Ovary (tissue), 9 donors: ENCODE data around the gene GLI3. TPM values are rescaled to one million over a fixed set of nuclear protein-coding genes. Genes with fewer than 3 reads are reported as not detected.

Experiments used
- DNase-seq, 5 donors: peaks; one replicate each; pipeline ENCODE4 v3.0.0-alpha.2; 2019 to 2020
- H3K27ac ChIP-seq, 2 donors: fragments of 200-600 bp; one replicate each; pipeline versions ENCODE4 v1.5.1 to v1.8.0; 2019 to 2022
- H3K27me3 ChIP-seq: fragments of 200-600 bp; one replicate; pipeline ENCODE4 v1.8.0; 2022
- H3K36me3 ChIP-seq: fragments of 200-600 bp; sonication (generic); one replicate; pipeline ENCODE4 v1.5.1; 2019
- H3K4me1 ChIP-seq: one replicate; pipeline ENCODE4 v1.8.1; 2013; ENCODE audit warnings: mild to moderate bottlenecking, moderate library complexity; ENCODE audit not compliant: insufficient read depth
- H3K4me3 ChIP-seq: fragments of 200-600 bp; sonication (generic); one replicate; pipeline ENCODE4 v1.5.1; 2017
- H3K9me3 ChIP-seq, 2 donors: fragments of 200-600 bp in 1 of 2; sonication (generic) in 1 of 2; one replicate each; pipeline versions ENCODE4 v1.5.1 to v1.8.1; 2013 to 2019; ENCODE audit warnings: mild to moderate bottlenecking in 1 of 2, moderate library complexity in 1 of 2
- EP300 ChIP-seq: sonication (generic); formaldehyde crosslinking; IDR thresholded peaks from one replicate; pipeline ENCODE4 v1.6.1; 2017; ENCODE audit warnings: antibody characterized with exemption
- POLR2A ChIP-seq: fragments of 450-650 bp; IDR thresholded peaks from one replicate; pipeline ENCODE4 v1.6.1; 2017; ENCODE audit warnings: antibody characterized with exemption, mild to moderate bottlenecking, moderate library complexity
- WGBS, 3 donors: extraction: QIAGEN DNeasy Blood & Tissue Kit in 1 of 3; methylation state at CpG; one replicate each; pipeline versions ENCODE4 v1.1.5 to v1.1.7; 2013 to 2017; 5-methylcytosine and 5-hydroxymethylcytosine counted together
- intact Hi-C, 4 donors: fragments of 100-400 bp; cut with DNase I; formaldehyde crosslinking; loops; one replicate each; pipeline versions ENCODE4 v1.11.0 to v1.15.1; 2022 to 2023
- polyA plus RNA-seq, 2 donors: library from polyadenylated mRNA; stranded (reverse); fragments of 200-250 nt in 1 of 2; fragments of 350-450 nt in 1 of 2; fragmentation: Illumina TruSeq in 1 of 2; extraction: RNeasy Lipid Tissue Mini Kit (QIAGEN cat#74804) in 1 of 2; gene quantifications; one replicate each; pipeline ENCODE4 v1.2.3, GENCODE V29; 2013 to 2014
- total RNA-seq, 7 donors: library from RNA; depleted of rRNA in 2 of 7; stranded (reverse); fragments of >200 nt in 2 of 7; fragmentation: NEBNext Ultra II Directional in 3 of 7; extraction: Animal tissue kit (Norgen Biotek cat#: 25700) in 3 of 7; gene quantifications; one replicate each; pipeline versions ENCODE4 v1.1.0 to v1.2.4, GENCODE V29; 2016 to 2023
- TF ChIP-seq, protein P1 (sequence below), 3 donors: fragments of 450-650 bp in 2 of 3; fragments of 200-600 bp in 1 of 3; IDR thresholded peaks; one replicate each; pipeline versions ENCODE4 v1.5.1 to v1.8.0; 2016 to 2022; ENCODE audit warnings: antibody characterized with exemption in 3 of 3, mild to moderate bottlenecking in 1 of 3
- donor health status: DM: no; HTN: no; CAD: no; lungs with moderate emphysema.
- donor health status: DM: no; HTN: no; CAD: no.
- donor health status: Bipolar disorder and iron deficiency.
- donor health status: DM: yes; HTN: yes; CAD: no.
- donor health status: DM: no; HTN: no; CAD: no.
- donor health status: DM: yes; HTN: yes; CAD: no.

The GLI3 gene
- total and polyA plus RNA-seq, 9 donors, result 9.5 to 67.1 (median 50.5) TPM

DNA sequence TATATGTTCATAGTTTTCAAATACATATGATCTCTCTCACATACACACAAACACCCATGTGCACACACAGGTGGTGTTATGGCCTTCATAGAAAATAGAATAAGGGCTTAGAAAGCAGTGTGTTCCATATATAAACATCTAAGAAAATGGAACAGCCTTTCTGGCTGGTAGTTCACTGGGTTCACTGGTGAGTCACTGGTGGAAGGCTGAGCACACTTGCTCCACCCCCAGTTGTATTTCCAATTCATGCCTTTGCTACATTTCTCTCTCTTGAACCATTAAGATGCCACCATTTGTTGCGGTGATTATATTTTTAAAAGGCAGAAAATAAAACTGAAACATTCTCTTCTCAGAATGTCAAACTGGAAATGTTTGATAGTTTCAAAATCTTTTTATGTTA, 252.1 kb downstream of the GLI3 start:
- Histone ChIP-seq H3K36me3 (no peaks in the 10 kb centered on the region), H3K4me3 (no peak overlapping the region), H3K27me3 (no peaks in the 10 kb centered on the region), H3K27ac (no peak overlapping the region), H3K9me3 (no peaks in the 10 kb centered on the region), H3K4me1 (peaks cover 5% of the 10 kb centered on the region)
- intact Hi-C loops, result loop anchor here in 2 of 4 donors (5.0 to 10.0 kb wide), 2 partner anchors 43 to 860 kb away; no protein-coding TSS in a partner anchor
- no peak for DNase-seq
- 93 to 98% (median 97%) methylated on average over 1 of the region's 1 CpG for WGBS, 3 donors
- TF ChIP-seq EP300 (no peak), POLR2A (no peak)
- TF ChIP-seq, protein P1, sequence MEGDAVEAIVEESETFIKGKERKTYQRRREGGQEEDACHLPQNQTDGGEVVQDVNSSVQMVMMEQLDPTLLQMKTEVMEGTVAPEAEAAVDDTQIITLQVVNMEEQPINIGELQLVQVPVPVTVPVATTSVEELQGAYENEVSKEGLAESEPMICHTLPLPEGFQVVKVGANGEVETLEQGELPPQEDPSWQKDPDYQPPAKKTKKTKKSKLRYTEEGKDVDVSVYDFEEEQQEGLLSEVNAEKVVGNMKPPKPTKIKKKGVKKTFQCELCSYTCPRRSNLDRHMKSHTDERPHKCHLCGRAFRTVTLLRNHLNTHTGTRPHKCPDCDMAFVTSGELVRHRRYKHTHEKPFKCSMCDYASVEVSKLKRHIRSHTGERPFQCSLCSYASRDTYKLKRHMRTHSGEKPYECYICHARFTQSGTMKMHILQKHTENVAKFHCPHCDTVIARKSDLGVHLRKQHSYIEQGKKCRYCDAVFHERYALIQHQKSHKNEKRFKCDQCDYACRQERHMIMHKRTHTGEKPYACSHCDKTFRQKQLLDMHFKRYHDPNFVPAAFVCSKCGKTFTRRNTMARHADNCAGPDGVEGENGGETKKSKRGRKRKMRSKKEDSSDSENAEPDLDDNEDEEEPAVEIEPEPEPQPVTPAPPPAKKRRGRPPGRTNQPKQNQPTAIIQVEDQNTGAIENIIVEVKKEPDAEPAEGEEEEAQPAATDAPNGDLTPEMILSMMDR (IDR thresholded peaks at IDR 0.05), result no peak

DNA sequence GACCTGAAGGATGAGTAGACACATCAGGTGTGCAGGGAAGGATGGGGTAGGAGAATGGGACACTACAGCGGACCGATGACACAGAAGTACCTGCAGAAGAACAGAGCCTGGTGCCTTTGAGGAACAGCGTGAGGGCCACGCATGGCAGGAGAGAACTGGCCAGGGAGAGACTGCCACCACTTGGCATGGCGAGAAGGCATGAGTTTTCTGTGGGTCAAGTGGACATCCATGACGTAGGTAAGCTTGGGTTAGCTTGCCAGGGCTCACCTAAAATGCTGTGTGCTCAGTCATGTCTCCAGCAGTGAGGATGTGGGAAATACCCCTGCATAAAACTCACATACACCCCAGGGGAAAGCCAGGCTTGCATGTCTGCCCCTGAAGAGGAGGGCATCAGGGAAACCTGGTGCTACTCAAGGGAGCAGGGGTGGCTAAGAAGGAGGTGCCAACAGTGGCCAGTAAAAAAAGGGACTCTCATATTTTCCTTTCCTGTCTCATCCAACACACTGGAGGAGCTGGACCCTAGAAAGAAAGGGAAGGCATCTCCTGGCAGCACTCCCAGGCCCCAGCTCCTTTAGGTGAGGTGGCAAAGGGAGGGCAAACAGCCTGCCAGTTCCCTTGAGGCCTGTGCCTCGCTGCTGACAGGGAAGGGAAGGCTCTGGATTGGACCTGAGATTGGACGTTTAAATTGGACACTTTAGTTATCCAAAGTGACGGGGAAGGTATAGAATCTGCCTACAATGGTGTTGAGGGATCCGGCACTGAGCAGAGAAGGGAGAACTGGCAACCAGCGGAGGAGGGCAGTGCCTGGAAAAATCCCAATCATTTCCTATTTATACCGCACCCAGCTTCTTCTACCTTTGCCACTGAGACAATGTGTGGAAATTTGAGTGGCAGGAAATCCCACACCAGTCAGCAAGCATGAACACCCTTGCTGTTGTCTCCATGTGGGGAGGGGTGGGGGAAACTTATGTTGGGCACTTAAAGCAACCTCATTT, 255.7 kb downstream of the GLI3 start:
- no peak for DNase-seq
- peaks cover 6% of the 10 kb centered on the region for H3K4me1 ChIP-seq
- intact Hi-C loops, result loop anchor here in 2 of 4 donors (5.0 to 10.0 kb wide), 2 partner anchors 39 to 863 kb away; no protein-coding TSS in a partner anchor
- WGBS, 3 donors, result 89 to 94% (median 93%) methylated on average over 12 of the region's 12 CpGs
- H3K9me3 ChIP-seq, result no peaks in the 10 kb centered on the region
- H3K27ac ChIP-seq, result no peak overlapping the region
- TF ChIP-seq POLR2A (no peak), EP300 (no peak)
- TF ChIP-seq, protein P1 (IDR thresholded peaks at IDR 0.05), result no peak
- H3K4me3 ChIP-seq, result no peak overlapping the region
- H3K36me3 ChIP-seq, result no peaks in the 10 kb centered on the region
- H3K27me3 ChIP-seq, result no peaks in the 10 kb centered on the region

DNA sequence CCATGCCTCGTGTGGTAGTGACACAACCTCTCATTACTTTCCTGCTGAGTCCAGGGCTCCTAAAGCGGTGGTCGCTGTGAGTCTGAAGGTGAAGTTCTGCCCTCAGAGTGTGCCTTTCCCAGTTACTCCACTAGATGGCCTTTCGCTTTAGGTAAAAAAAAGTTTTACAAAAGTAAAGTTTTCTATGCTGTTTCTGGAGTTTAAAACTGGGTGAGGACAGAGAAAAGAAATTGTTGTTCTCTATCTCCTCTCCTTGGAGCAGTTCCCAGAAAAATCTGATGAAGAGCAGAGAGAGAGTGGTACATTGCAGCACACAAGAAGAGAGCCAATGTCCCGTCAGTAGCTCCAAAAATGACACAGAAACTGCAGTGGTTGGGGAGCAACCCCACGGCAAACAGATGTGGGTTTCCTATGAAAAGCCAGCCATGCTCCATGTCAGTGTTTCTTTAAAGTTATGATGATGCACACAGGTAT, 257.1 kb downstream of the GLI3 start:
- WGBS, 3 donors, result 8 to 11% (median 10%) methylated on average over 6 of the region's 6 CpGs
- intact Hi-C loops, result loop anchor here in 3 of 4 donors (5.0 to 10.0 kb wide), 5 partner anchors 38 to 865 kb away; no protein-coding TSS in a partner anchor
- peaks cover 6% of the 10 kb centered on the region for H3K4me1 ChIP-seq
- no peak overlapping the region for H3K27ac ChIP-seq
- H3K9me3 ChIP-seq, result no peaks in the 10 kb centered on the region
- H3K4me3 ChIP-seq, result no peak overlapping the region
- peak in 3 of 5 donors; percentile 35 to 56 (median 50) for DNase-seq
- H3K36me3 ChIP-seq, result no peaks in the 10 kb centered on the region
- TF ChIP-seq POLR2A, result no peak
- TF ChIP-seq, protein P1 (IDR thresholded peaks at IDR 0.05), result peak; percentile 50 to 79 (median 76)
- no peak for TF ChIP-seq EP300
- no peaks in the 10 kb centered on the region for H3K27me3 ChIP-seq

DNA sequence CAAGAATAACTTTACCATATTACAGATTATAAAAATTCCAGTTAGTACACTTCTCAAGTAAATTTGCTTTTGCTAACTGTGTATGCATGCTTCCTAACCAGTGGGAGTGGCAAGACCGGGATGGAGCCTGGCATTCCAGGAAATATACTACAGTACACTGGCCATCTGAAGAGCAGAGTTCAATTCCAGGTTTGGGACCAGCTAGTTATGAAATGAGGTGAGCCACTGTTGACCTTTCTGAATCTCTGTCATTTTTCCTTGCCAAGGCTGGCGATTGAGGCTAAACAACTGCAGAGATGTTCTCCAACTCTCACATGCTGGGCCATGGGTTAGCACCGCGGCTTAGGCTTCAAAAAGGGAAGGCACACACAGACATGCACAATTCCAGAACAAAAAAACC, 258.2 kb downstream of the GLI3 start:
- H3K27me3 ChIP-seq, result no peaks in the 10 kb centered on the region
- H3K27ac ChIP-seq, result no peak overlapping the region
- DNase-seq, result no peak
- H3K9me3 ChIP-seq, result no peaks in the 10 kb centered on the region
- H3K4me3 ChIP-seq, result no peak overlapping the region
- H3K4me1 ChIP-seq, result peaks cover 6% of the 10 kb centered on the region
- H3K36me3 ChIP-seq, result no peaks in the 10 kb centered on the region
- 87 to 90% (median 88%) methylated on average over 4 of the region's 4 CpGs for WGBS, 3 donors
- intact Hi-C loops, result loop anchor here in 2 of 4 donors (5.0 to 10.0 kb wide), 3 partner anchors 268 to 856 kb away; no protein-coding TSS in a partner anchor
- TF ChIP-seq, protein P1 (IDR thresholded peaks at IDR 0.05), result no peak
